ENCODE measurements around the gene FBXO45.

DNA sequence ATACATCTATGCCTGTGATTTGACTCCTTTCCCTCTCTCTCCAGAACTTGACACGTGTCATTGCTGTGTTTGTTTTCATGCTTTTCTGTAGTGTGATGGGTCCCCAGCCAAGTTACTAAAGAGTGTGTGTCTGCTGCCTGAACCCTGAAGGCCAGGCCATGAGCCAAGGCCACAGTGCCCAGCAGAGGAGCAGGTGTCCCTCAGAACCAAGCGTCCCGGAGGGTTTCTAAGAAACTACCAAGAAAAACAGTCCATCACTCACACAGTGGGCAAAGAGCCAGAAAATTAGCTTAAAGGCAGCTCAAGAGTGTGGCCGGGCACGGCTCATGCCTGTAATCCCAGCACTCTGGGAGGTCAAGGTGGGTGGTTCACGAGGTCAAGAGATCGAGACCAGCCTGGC, 35.2 kb downstream of the FBXO45 start:
- TF ChIP-seq, protein P1, sequence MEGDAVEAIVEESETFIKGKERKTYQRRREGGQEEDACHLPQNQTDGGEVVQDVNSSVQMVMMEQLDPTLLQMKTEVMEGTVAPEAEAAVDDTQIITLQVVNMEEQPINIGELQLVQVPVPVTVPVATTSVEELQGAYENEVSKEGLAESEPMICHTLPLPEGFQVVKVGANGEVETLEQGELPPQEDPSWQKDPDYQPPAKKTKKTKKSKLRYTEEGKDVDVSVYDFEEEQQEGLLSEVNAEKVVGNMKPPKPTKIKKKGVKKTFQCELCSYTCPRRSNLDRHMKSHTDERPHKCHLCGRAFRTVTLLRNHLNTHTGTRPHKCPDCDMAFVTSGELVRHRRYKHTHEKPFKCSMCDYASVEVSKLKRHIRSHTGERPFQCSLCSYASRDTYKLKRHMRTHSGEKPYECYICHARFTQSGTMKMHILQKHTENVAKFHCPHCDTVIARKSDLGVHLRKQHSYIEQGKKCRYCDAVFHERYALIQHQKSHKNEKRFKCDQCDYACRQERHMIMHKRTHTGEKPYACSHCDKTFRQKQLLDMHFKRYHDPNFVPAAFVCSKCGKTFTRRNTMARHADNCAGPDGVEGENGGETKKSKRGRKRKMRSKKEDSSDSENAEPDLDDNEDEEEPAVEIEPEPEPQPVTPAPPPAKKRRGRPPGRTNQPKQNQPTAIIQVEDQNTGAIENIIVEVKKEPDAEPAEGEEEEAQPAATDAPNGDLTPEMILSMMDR (IDR thresholded peaks at IDR 0.05), result no peak
- TF ChIP-seq POLR2AphosphoS5 (IDR thresholded peaks at IDR 0.05), result no peak
- TF ChIP-seq POLR2A (IDR thresholded peaks at IDR 0.05), result no peak
- no peak for TF ChIP-seq EP300 (IDR thresholded peaks at IDR 0.05; ENCODE audit: low read depth)

Measured in transverse colon (tissue), 4 donors.